A549 treated with ZK216348 at 1 μM for 4 hours (cell line): Measurements from ENCODE around the gene POU2AF3. TPM values are rescaled to one million over a fixed set of nuclear protein-coding genes. Genes with fewer than 3 reads are reported as not detected.

Source experiments
- total RNA-seq: library from RNA; stranded (reverse); fragments of 200-300 nt; extraction: Qiagen RNA extraction; gene quantifications from 5 replicates; pipeline ENCODE4 v1.2.3, GENCODE V29; 2022; ENCODE audit warnings: low read depth

Gene POU2AF3
- total RNA-seq = 0.57 to 1.2 TPM (median 1.2 TPM) in 5 replicates

GRCh38 chr11:111298413-111299100 is at the start of gene POU2AF3:
POU2AF3 (plus strand) TSS chr11:111298546; CDS start chr11:111298582, 36 bp downstream.

Other genes with a start within 250 kb of the POU2AF3 start
- gene POU2AF2, start 52.8 kb upstream of the POU2AF3 start, total RNA-seq = not detected in 5 replicates
- gene POU2AF1, start 80.7 kb downstream of the POU2AF3 start, total RNA-seq = not detected in 5 replicates
- gene BTG4, start 213.8 kb downstream of the POU2AF3 start, total RNA-seq = 0.21 to 0.27 TPM in 2 of 5 replicates, not detected in the others
- not detected in 5 replicates for gene HOATZ, start 216.2 kb downstream of the POU2AF3 start, total RNA-seq
- 4.1 to 4.4 TPM (median 4.2 TPM) in 5 replicates for gene LAYN, start 242.2 kb downstream of the POU2AF3 start, total RNA-seq